B cell (primary cell): ENCODE results near the gene RABGAP1. TPM values are rescaled to one million over a fixed set of nuclear protein-coding genes. Genes with fewer than 3 reads are reported as not detected.

Source experiments
- ATAC-seq: fragments of 200-7000 bp; cut with Tn5 transposase; one replicate; pipeline ENCODE4 v1.10.0; 2021; ENCODE audit warnings: low read depth, mild to moderate bottlenecking, moderate number of reproducible peaks, moderate library complexity
- CTCF ChIA-PET: fragments of 350-600 bp; sonication (Branson Sonifier 250); formaldehyde crosslinking; loops from one replicate; lab custom pipeline; 2021; ENCODE audit warnings: antibody characterized with exemption, inconsistent platforms; lab: Charles Lee
- POLR2A ChIA-PET: fragments of 350-600 bp; sonication (Branson Sonifier 250); formaldehyde crosslinking; loops from one replicate; lab custom pipeline; 2021; ENCODE audit warnings: antibody characterized with exemption; lab: Charles Lee
- DNase-seq: peaks from one replicate; pipeline ENCODE4 v3.0.0; 2013
- H2AFZ ChIP-seq: 2 replicates; pipeline ENCODE4 v1.6.1; 2012; ENCODE audit warnings: mild to moderate bottlenecking, low read depth, low read length; ENCODE audit not compliant: insufficient read depth, poor library complexity, severe bottlenecking
- H3K27ac ChIP-seq, 2 donors: 1 replicate in 1 of 2; 2 replicates in 1 of 2; pipeline ENCODE4 v1.5.1; 2012 to 2013; ENCODE audit warnings: low read length in 2 of 2, mild to moderate bottlenecking in 2 of 2, moderate library complexity in 1 of 2
- H3K27me3 ChIP-seq, 4 experiments: fragments of 200-600 bp in 1 of 4; sonication (generic) in 1 of 4; replicated peaks in 1 of 4; 1 replicate in 2 of 4; 2 replicates in 2 of 4; pipeline versions ENCODE4 v1.6.1 to v1.7.0; 2013 to 2016; ENCODE audit warnings: low read length in 3 of 4, mild to moderate bottlenecking in 2 of 4, mixed read lengths in 1 of 4, moderate library complexity in 1 of 4; ENCODE audit not compliant: insufficient read depth in 4 of 4, control insufficient read depth in 3 of 4; ENCODE audit errors: control extremely low read depth in 1 of 4
- H3K36me3 ChIP-seq, 2 experiments: replicated peaks in 1 of 2; 1 replicate in 1 of 2; 2 replicates in 1 of 2; pipeline versions ENCODE4 v1.6.1 to v1.7.1; 2013; ENCODE audit warnings: low read length in 1 of 2; ENCODE audit not compliant: insufficient read depth in 2 of 2, control insufficient read depth in 1 of 2; ENCODE audit errors: control extremely low read depth in 1 of 2, extremely low read depth in 1 of 2
- H3K4me1 ChIP-seq, 2 donors: fragments of 200-600 bp in 1 of 2; sonication (generic) in 1 of 2; 1 replicate in 1 of 2; 2 replicates in 1 of 2; pipeline versions ENCODE4 v1.5.1 to v1.6.1; 2013 to 2017; ENCODE audit warnings: low read length in 2 of 2; ENCODE audit not compliant: control insufficient read depth in 2 of 2, insufficient read depth in 2 of 2
- H3K4me2 ChIP-seq: replicated peaks from 2 replicates; pipeline ENCODE3; 2012; ENCODE audit warnings: mild to moderate bottlenecking, low read depth, low read length; ENCODE audit not compliant: poor library complexity, severe bottlenecking
- H3K4me3 ChIP-seq, 5 experiments: fragments of 200-600 bp in 1 of 5; sonication (generic) in 1 of 5; 1 replicate in 3 of 5; 2 replicates in 2 of 5; pipeline versions ENCODE4 v1.5.1 to v1.7.0; 2011 to 2016; ENCODE audit warnings: low read length in 4 of 5, mild to moderate bottlenecking in 4 of 5, low read depth in 2 of 5, control low read depth in 1 of 5, moderate library complexity in 1 of 5; ENCODE audit not compliant: insufficient read depth in 1 of 5; ENCODE audit errors: control extremely low read depth in 1 of 5, extremely low read depth in 1 of 5
- H3K79me2 ChIP-seq: fragments of 200-600 bp; sonication (generic); one replicate; pipeline ENCODE4 v1.6.0; 2016; ENCODE audit warnings: low read length; ENCODE audit not compliant: control insufficient read depth, insufficient read depth
- H3K9ac ChIP-seq: fragments of 200-600 bp; sonication (generic); 2 replicates; pipeline ENCODE4 v1.6.1; 2017; ENCODE audit warnings: mild to moderate bottlenecking, low read length, moderate library complexity
- H3K9me3 ChIP-seq, 3 donors: one replicate each; pipeline versions ENCODE4 v1.6.1 to v1.7.1; 2013; ENCODE audit warnings: low read length in 2 of 3; ENCODE audit not compliant: control insufficient read depth in 2 of 3, insufficient read depth in 1 of 3; ENCODE audit errors: control extremely low read depth in 1 of 3
- H4K20me1 ChIP-seq: 2 replicates; pipeline ENCODE4 v1.6.0; 2012; ENCODE audit warnings: mild to moderate bottlenecking, low read length; ENCODE audit not compliant: insufficient read depth, control insufficient read depth, poor library complexity, severe bottlenecking
- H3K27ac Mint-ChIP-seq: one replicate; pipeline ENCODE4 v1.8.0; 2021; ENCODE audit warnings: mixed read lengths
- H3K27me3 Mint-ChIP-seq: one replicate; pipeline ENCODE4 v1.8.0; 2021; ENCODE audit warnings: mixed read lengths
- H3K4me1 Mint-ChIP-seq: one replicate; pipeline ENCODE4 v1.8.0; 2021; ENCODE audit warnings: mixed read lengths
- H3K4me3 Mint-ChIP-seq: one replicate; pipeline ENCODE4 v1.8.0; 2021; ENCODE audit warnings: mixed read lengths
- H3K9me3 Mint-ChIP-seq: one replicate; pipeline ENCODE4 v1.8.0; 2022; ENCODE audit warnings: mixed read lengths; ENCODE audit not compliant: insufficient read depth
- CTCF ChIP-seq: fragments of 200-600 bp; IDR thresholded peaks from one replicate; pipeline ENCODE4 v1.8.0; 2022; ENCODE audit warnings: antibody characterized with exemption, mild to moderate bottlenecking
- EZH2 ChIP-seq: IDR thresholded peaks from 2 replicates; pipeline ENCODE4 v1.6.1; 2012; ENCODE audit warnings: borderline replicate concordance, low read depth, mild to moderate bottlenecking, moderate library complexity, low read length; ENCODE audit not compliant: insufficient read depth, poor library complexity, severe bottlenecking
- WGBS: methylation state at CpG from one replicate; pipeline ENCODE4 v1.1.5; 2013; ENCODE audit warnings: missing lambda C conversion rate; ENCODE audit not compliant: insufficient coverage; 5-methylcytosine and 5-hydroxymethylcytosine counted together
- intact Hi-C: fragments of 100-400 bp; cut with micrococcal nuclease; formaldehyde crosslinking; loops from one replicate; pipeline ENCODE4 v1.10.0; 2022
- polyA plus RNA-seq: library from polyadenylated mRNA; depleted of rRNA; stranded (reverse); fragments of >200 nt; gene quantifications from 2 replicates; pipeline ENCODE4 v1.2.3, GENCODE V29; 2012
- total RNA-seq, 2 donors: library from RNA; stranded (reverse); fragments of 120-200 nt in 1 of 2; gene quantifications; 1 replicate in 1 of 2; 2 replicates in 1 of 2; pipeline versions ENCODE4 v1.2.3 to v1.2.4, GENCODE V29; 2013 to 2022

Gene RABGAP1
- total and polyA plus RNA-seq, 2 donors (not counting 1 experiment from before 2014, with no cell fraction given), result 13.9 to 81.0 TPM

GRCh38 chr9:123105490-123105889 lies 164.7 kb downstream of the RABGAP1 start:
- H3K4me2 ChIP-seq, result no peak overlapping the region
- no peaks in the 10 kb centered on the region for H3K9me3 ChIP-seq
- no peak overlapping the region for H3K4me3 ChIP-seq
- Mint-ChIP-seq H3K27me3 (no peaks in the 10 kb centered on the region), H3K4me1 (peaks cover 2% of the 10 kb centered on the region), H3K27ac (no peak overlapping the region), H3K9me3 (no peaks in the 10 kb centered on the region), H3K4me3 (no peak overlapping the region)
- ChIA-PET CTCF (interaction anchor here (1.4 to 7.6 kb wide), 3 partner anchors 23 to 244 kb away, joined by 3 to 83 read pairs (median 7); no protein-coding TSS in a partner anchor), POLR2A (no interaction called here)
- no peak overlapping the region for H3K27ac ChIP-seq
- TF ChIP-seq CTCF, result no peak
- TF ChIP-seq EZH2, result no peak
- H4K20me1 ChIP-seq, result no peaks in the 10 kb centered on the region
- no peaks in the 10 kb centered on the region for H3K4me1 ChIP-seq
- 97% methylated on average over 2 of the region's 5 CpGs for WGBS
- no peak for DNase-seq
- no peak overlapping the region for H3K9ac ChIP-seq
- no peaks in the 10 kb centered on the region for H3K79me2 ChIP-seq
- intact Hi-C loops, result no loop called here
- peaks cover 8 to 69% of the 10 kb centered on the region in 2 experiments for H3K36me3 ChIP-seq
- no peak overlapping the region for H2AFZ ChIP-seq
- no peak for ATAC-seq
- H3K27me3 ChIP-seq, result no peaks in the 10 kb centered on the region

- no peaks in the 10 kb centered on the region for H4K20me1 ChIP-seq
- H3K4me2 ChIP-seq, result no peak overlapping the region
- POLR2A ChIA-PET, result no interaction called here
- H3K27ac ChIP-seq, result no peak overlapping the region
- no peaks in the 10 kb centered on the region for H3K9me3 Mint-ChIP-seq
- no peak overlapping the region for H2AFZ ChIP-seq
- H3K4me3 Mint-ChIP-seq, result no peak overlapping the region
- no peak for TF ChIP-seq EZH2
- TF ChIP-seq CTCF, result no peak
- CTCF ChIA-PET, result no interaction called here
- H3K27ac Mint-ChIP-seq, result peak overlapping the region; percentile 70
- ATAC-seq (no peak), DNase-seq (no peak)
- no peaks in the 10 kb centered on the region for H3K79me2 ChIP-seq
- H3K4me1 ChIP-seq, result peaks cover 0 to 9% of the 10 kb centered on the region in 2 donors
- no peaks in the 10 kb centered on the region for H3K27me3 ChIP-seq
- peaks cover 7% of the 10 kb centered on the region for H3K4me1 Mint-ChIP-seq
- no peak overlapping the region for H3K4me3 ChIP-seq
- intact Hi-C loops, result no loop called here
- WGBS, result 74% methylated on average over 4 of the region's 11 CpGs
- no peaks in the 10 kb centered on the region for H3K9me3 ChIP-seq
- H3K36me3 ChIP-seq, result peaks cover 5 to 75% of the 10 kb centered on the region in 2 experiments
- no peak overlapping the region for H3K9ac ChIP-seq
- no peaks in the 10 kb centered on the region for H3K27me3 Mint-ChIP-seq
Measured at GRCh38 chr9:123107639-123108285, 166.9 kb downstream of the RABGAP1 start.
